Inflammatory macrophage (primary cell): ENCODE measurements around the gene LY6G6C.
A peak's percentile ranks its signal among the peaks of the same experiment; 100 is the strongest.

Source experiments
- DNase-seq, 2 donors: peaks; one replicate each; pipeline ENCODE4 v3.0.0-alpha.2; 2020 to 2022

LY6G6C gene

GRCh38 chr6:31702819-31703716, 18.5 kb downstream of the LY6G6C start, which contains the start of gene ABHD16A:
Gene ABHD16A (minus strand): TSS chr6:31703324. CDS start chr6:31703281, 43 bp downstream.
- DNase-seq: peak; percentile 99

- DNase-seq: peak in 1 of 2 donors; percentile 44
Observed at GRCh38 chr6:31702405-31702818, 19.1 kb downstream of the LY6G6C start.

GRCh38 chr6:31701666-31702404, 19.7 kb downstream of the LY6G6C start:
- DNase-seq: no peak

- no peak for DNase-seq
Observed at GRCh38 chr6:31700740-31701401, 20.7 kb downstream of the LY6G6C start.

GRCh38 chr6:31697555-31697954, 24.0 kb downstream of the LY6G6C start:
- no peak for DNase-seq

- DNase-seq: peak in 1 of 2 donors; percentile 29
Observed at GRCh38 chr6:31693535-31693934, 28.0 kb downstream of the LY6G6C start.

GRCh38 chr6:31692886-31693285, 28.7 kb downstream of the LY6G6C start:
- no peak for DNase-seq

- no peak for DNase-seq
Observed at GRCh38 chr6:31692353-31692752, 29.2 kb downstream of the LY6G6C start.

GRCh38 chr6:31691564-31692108, 29.9 kb downstream of the LY6G6C start:
- DNase-seq: no peak

- no peak for DNase-seq
Observed at GRCh38 chr6:31691078-31691463, 30.5 kb downstream of the LY6G6C start.

- peak in 1 of 2 donors; percentile 21 for DNase-seq
Observed at GRCh38 chr6:31690231-31691077, 31.1 kb downstream of the LY6G6C start.

GRCh38 chr6:31689249-31690110, 32.1 kb downstream of the LY6G6C start:
- DNase-seq: no peak

- no peak for DNase-seq
Observed at GRCh38 chr6:31687860-31688693, 33.5 kb downstream of the LY6G6C start.

GRCh38 chr6:31687321-31687720, 34.2 kb downstream of the LY6G6C start:
- DNase-seq: no peak

GRCh38 chr6:31686483-31686882, 35.1 kb downstream of the LY6G6C start:
- no peak for DNase-seq

GRCh38 chr6:31683591-31683990, 38.0 kb downstream of the LY6G6C start:
- DNase-seq: no peak

GRCh38 chr6:31681135-31681671, 40.3 kb downstream of the LY6G6C start:
- peak; percentile 40 to 47 for DNase-seq

- DNase-seq: peak; percentile 73 to 77
Observed at GRCh38 chr6:31680226-31681134, 41.1 kb downstream of the LY6G6C start, which contains the start of gene LY6G5C. Gene LY6G5C (minus strand): TSS chr6:31681067. CDS start chr6:31680373, 694 bp downstream.
